Testis (tissue), 3 donors: ENCODE results near the gene NUDT1. TPM values are rescaled to one million over a fixed set of nuclear protein-coding genes. Genes with fewer than 3 reads are reported as not detected.

Source experiments
- DNase-seq: peaks from one replicate; pipeline ENCODE4 v3.0.0-alpha.2; 2019
- H3K27ac ChIP-seq, 2 donors: fragments of 200-600 bp; sonication (generic); one replicate each; pipeline ENCODE4 v1.5.1; 2019
- H3K27me3 ChIP-seq: fragments of 200-600 bp; sonication (generic); one replicate; pipeline ENCODE4 v1.5.1; 2019
- H3K36me3 ChIP-seq: fragments of 200-600 bp; sonication (generic); one replicate; pipeline ENCODE4 v1.5.1; 2017; ENCODE audit warnings: low read depth; ENCODE audit errors: missing control alignments
- H3K4me1 ChIP-seq: fragments of 200-600 bp; sonication (generic); one replicate; pipeline ENCODE4 v1.5.1; 2019
- H3K4me3 ChIP-seq, 2 donors: fragments of 200-600 bp; sonication (generic); one replicate each; pipeline ENCODE4 v1.5.1; 2017 to 2019
- H3K9me3 ChIP-seq: fragments of 200-600 bp; sonication (generic); one replicate; pipeline ENCODE4 v1.5.1; 2017
- POLR2A ChIP-seq: fragments of 450-650 bp; IDR thresholded peaks from one replicate; pipeline ENCODE4 v1.6.1; 2017; ENCODE audit warnings: antibody characterized with exemption, mild to moderate bottlenecking, moderate library complexity
- WGBS, 2 donors: methylation state at CpG; one replicate each; pipeline ENCODE4 v1.1.5; 2018; 5-methylcytosine and 5-hydroxymethylcytosine counted together
- intact Hi-C: fragments of 100-400 bp; cut with DNase I; formaldehyde crosslinking; loops from one replicate; pipeline ENCODE4 v1.15.1; 2023; ENCODE audit warnings: low total_unique reads
- polyA plus RNA-seq: library from polyadenylated mRNA; stranded (reverse); fragments of 350-450 nt; fragmentation: Illumina TruSeq; extraction: RNeasy Lipid Tissue Mini Kit (QIAGEN cat#74804); gene quantifications from one replicate; pipeline ENCODE4 v1.2.3, GENCODE V29; 2014; ENCODE audit warnings: low read depth, low replicate concordance; ENCODE audit not compliant: insufficient read depth
- total RNA-seq, 2 donors: library from RNA; depleted of rRNA; stranded (reverse); fragments of >200 nt; gene quantifications; one replicate each; pipeline ENCODE4 v1.2.3, GENCODE V29; 2016
- TF ChIP-seq, protein P1 (sequence below), 3 experiments: fragments of 450-650 bp in 2 of 3; fragments of 200-600 bp in 1 of 3; sonication (generic) in 1 of 3; IDR thresholded peaks; one replicate each; pipeline ENCODE4 v1.5.1; 2016 to 2019; ENCODE audit warnings: antibody characterized with exemption in 3 of 3, mild to moderate bottlenecking in 2 of 3, moderate library complexity in 1 of 3

The NUDT1 gene
- total and polyA plus RNA-seq, 3 donors from 2014 or later, result 27.5 to 68.0 (median 39.4) TPM

DNA sequence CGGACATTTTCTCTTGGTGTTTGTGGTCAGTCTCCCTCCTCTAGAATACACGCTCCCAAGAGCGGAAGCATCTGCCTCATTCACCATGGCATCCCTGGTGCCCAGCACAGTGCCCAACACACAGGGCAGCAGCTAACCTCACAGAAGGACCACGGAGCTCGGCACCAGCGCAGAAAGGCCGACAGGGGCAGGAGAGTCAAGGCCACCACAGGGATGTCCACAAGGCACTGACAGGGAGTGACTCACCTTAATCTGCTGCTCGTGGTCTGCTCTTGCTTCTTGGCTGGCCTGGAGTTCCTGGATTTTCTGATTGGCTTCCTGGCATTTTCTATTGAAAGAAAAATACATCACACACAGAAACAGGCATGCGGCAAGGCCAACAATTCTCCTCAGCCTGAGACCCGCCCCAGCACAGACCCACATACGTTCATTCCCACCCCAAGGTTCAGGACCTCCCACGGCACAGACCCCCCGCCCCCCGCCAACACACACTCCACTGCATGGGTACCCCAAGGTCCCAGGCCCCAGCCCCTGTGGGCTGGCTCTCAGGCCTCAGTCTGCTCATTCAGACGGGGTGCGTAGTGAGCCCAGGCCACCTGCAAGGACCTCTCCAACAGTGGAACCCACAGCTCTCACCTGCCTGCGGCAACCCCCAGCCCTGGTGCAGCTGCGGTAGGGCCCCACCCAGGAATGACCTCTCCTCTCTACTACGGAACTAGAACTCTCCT, 24.1 kb upstream of the NUDT1 start:
- Histone ChIP-seq H3K4me3 (no peak overlapping the region), H3K27ac (no peak overlapping the region), H3K27me3 (no peaks in the 10 kb centered on the region), H3K4me1 (no peaks in the 10 kb centered on the region), H3K36me3 (no peaks in the 10 kb centered on the region), H3K9me3 (no peaks in the 10 kb centered on the region)
- no peak for DNase-seq
- 87 to 93% methylated on average over 6 to 19 of the region's 19 CpGs for WGBS, 2 donors
- TF ChIP-seq, protein P1, sequence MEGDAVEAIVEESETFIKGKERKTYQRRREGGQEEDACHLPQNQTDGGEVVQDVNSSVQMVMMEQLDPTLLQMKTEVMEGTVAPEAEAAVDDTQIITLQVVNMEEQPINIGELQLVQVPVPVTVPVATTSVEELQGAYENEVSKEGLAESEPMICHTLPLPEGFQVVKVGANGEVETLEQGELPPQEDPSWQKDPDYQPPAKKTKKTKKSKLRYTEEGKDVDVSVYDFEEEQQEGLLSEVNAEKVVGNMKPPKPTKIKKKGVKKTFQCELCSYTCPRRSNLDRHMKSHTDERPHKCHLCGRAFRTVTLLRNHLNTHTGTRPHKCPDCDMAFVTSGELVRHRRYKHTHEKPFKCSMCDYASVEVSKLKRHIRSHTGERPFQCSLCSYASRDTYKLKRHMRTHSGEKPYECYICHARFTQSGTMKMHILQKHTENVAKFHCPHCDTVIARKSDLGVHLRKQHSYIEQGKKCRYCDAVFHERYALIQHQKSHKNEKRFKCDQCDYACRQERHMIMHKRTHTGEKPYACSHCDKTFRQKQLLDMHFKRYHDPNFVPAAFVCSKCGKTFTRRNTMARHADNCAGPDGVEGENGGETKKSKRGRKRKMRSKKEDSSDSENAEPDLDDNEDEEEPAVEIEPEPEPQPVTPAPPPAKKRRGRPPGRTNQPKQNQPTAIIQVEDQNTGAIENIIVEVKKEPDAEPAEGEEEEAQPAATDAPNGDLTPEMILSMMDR (IDR thresholded peaks at IDR 0.05), result no peak
- TF ChIP-seq POLR2A, result no peak
- intact Hi-C loops, result loop anchor here (10.0 kb wide), 1 partner anchor 643 kb away; the partner anchor contains the start of gene PSMG3

DNA sequence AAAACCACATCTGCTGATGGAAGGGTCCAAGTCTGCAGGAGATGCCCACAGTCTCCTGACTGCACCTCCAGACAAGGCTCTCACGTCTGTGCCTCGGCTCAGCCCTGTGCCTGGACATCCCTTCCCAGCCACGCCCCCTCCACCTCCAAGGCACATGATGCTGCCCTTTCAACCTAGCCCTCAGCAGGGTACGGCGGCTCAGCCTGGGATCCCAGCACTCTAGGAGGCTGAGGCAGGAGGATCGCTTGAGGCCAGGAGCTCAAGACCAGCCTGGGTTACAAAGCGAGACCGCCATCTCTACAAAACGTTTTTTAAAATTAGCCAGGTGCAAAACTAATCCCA, 23.6 kb upstream of the NUDT1 start:
- no peak for TF ChIP-seq POLR2A
- TF ChIP-seq, protein P1 (IDR thresholded peaks at IDR 0.05), result no peak
- H3K9me3 ChIP-seq, result no peaks in the 10 kb centered on the region
- H3K27ac ChIP-seq, result no peak overlapping the region
- 93 to 94% methylated on average over 6 to 9 of the region's 9 CpGs for WGBS, 2 donors
- no peak overlapping the region for H3K4me3 ChIP-seq
- intact Hi-C loops, result loop anchor here (10.0 kb wide), 1 partner anchor 644 kb away; the partner anchor contains the start of gene PSMG3
- H3K4me1 ChIP-seq, result no peaks in the 10 kb centered on the region
- DNase-seq, result no peak
- H3K27me3 ChIP-seq, result no peaks in the 10 kb centered on the region
- H3K36me3 ChIP-seq, result no peaks in the 10 kb centered on the region

DNA sequence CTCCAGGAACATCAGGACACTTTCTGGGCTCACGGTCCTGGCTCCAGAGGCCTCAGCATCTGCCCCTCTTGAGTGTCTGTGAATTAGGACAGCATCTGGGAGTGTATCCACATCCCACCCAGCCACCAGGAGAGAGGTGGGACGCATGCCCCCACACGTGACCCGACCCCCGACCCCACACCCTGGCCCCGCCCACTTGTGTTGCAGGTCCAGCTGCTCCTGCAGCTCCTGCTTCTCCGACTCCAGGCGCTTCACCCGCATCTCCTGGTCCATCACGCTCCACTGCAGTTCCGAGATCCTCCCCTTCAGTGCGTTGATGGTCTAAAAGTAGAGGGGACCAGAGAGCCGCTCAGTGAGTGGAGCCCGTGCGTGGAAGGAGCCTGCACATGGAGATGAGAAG, 22.9 kb upstream of the NUDT1 start:
- no peak for TF ChIP-seq POLR2A
- TF ChIP-seq, protein P1 (IDR thresholded peaks at IDR 0.05), result no peak
- no peak overlapping the region for H3K4me3 ChIP-seq
- DNase-seq, result no peak
- intact Hi-C loops, result loop anchor here (10.0 kb wide), 1 partner anchor 644 kb away; the partner anchor contains the start of gene PSMG3
- no peak overlapping the region for H3K27ac ChIP-seq
- H3K36me3 ChIP-seq, result no peaks in the 10 kb centered on the region
- H3K9me3 ChIP-seq, result no peaks in the 10 kb centered on the region
- no peaks in the 10 kb centered on the region for H3K27me3 ChIP-seq
- WGBS, 2 donors, result 90% methylated on average over 11 to 15 of the region's 15 CpGs
- no peaks in the 10 kb centered on the region for H3K4me1 ChIP-seq

DNA sequence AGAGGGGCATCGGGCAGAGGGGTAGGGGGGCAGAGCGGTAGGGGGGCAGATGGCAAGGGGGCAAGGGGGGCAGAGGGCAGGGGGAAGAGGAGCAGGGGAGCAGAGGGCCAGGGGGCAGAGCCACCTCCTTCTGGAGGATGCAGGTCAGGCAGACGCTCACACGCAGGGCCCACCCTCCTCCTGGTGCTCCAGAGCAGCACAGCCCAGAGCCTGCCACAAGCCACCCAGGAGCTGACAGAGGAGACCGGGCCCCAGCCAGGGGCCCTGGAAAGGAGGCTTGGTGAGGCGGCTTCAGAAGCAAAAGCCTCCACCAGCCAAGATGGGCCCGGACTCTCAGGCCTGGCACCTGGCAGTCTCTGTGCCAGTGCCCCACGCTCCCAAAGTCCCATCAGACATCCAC, 22.4 kb upstream of the NUDT1 start:
- no peaks in the 10 kb centered on the region for H3K36me3 ChIP-seq
- DNase-seq, result no peak
- TF ChIP-seq, protein P1 (IDR thresholded peaks at IDR 0.05), result no peak
- no peak for TF ChIP-seq POLR2A

DNA sequence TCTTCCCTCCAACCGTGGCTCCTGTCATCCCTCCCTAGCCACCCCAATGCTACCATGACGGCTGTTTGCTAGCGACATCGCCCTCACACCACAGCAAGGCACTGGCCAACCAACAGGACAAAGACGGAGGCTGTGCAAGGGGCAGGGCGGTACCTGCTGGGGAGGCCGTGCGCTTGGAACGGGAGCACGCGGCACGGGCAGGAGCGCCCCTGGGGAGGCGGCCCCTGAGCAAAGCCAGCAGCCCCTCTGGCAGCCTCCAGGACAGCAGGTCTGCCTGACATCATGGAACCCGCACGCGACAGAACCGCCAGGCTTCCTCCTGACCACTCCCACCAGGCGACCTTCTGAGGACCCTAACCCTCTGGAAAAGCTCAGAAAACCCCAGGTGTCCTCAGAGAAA, 22.0 kb upstream of the NUDT1 start:
- no peaks in the 10 kb centered on the region for H3K27me3 ChIP-seq
- no peak for TF ChIP-seq POLR2A
- TF ChIP-seq, protein P1 (IDR thresholded peaks at IDR 0.05), result no peak
- intact Hi-C loops, result no loop called here
- no peaks in the 10 kb centered on the region for H3K4me1 ChIP-seq
- no peaks in the 10 kb centered on the region for H3K36me3 ChIP-seq
- H3K4me3 ChIP-seq, result no peak overlapping the region
- H3K9me3 ChIP-seq, result no peaks in the 10 kb centered on the region
- WGBS, 2 donors, result 93 to 95% methylated on average over 12 to 19 of the region's 19 CpGs
- no peak overlapping the region for H3K27ac ChIP-seq
- no peak for DNase-seq

More for the DNA sequence above, 22.4 kb upstream of the NUDT1 start:
- Histone ChIP-seq H3K27ac (no peak overlapping the region), H3K27me3 (no peaks in the 10 kb centered on the region), H3K4me3 (no peak overlapping the region), H3K9me3 (no peaks in the 10 kb centered on the region), H3K4me1 (no peaks in the 10 kb centered on the region)
- 88 to 92% methylated on average over 8 of the region's 8 CpGs for WGBS, 2 donors
- intact Hi-C loops, result loop anchor here (10.0 kb wide), 1 partner anchor 645 kb away; the partner anchor contains the start of gene PSMG3
